Measurements from ENCODE around the gene ADARB2. TPM values are rescaled to one million over a fixed set of nuclear protein-coding genes. Genes with fewer than 3 reads are reported as not detected.

Gene ADARB2
- total and polyA plus RNA-seq, 2 experiments from 2014 or later: 2.0 to 5.0 TPM

DNA sequence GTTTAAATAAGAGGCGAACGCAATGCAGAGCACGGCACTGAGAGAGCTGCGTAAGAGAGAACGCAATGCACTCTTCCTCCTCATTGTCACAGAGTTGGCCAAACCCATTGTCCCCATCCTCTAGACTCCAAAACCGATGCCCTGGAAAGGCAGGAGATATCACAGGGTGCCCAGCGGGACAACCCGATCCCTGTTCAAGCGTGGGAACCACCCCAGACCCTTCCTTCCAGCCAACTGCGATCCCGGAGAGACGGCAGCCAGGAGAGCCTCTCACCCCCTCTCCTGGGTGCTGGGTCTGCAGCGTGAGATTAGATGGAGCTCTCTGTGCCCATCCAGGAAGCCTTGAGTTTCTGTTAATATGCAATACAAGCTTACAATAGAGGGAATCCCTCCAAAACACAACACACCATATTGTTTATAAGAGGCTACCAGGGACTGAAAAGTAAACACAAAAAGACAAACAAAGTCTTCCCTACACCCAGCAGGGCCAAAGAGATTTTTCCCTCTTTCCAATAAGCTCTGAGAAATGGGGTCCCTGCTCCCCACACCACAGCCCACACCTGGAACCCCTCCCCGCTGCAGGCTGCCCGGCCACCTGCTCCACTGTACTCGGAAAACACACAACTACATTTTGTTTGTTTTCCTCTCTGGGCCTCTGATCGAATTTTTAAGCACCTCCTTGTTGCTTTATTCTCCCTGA, 187.6 kb downstream of the ADARB2 start (continued):
- TF ChIP-seq, protein P1, sequence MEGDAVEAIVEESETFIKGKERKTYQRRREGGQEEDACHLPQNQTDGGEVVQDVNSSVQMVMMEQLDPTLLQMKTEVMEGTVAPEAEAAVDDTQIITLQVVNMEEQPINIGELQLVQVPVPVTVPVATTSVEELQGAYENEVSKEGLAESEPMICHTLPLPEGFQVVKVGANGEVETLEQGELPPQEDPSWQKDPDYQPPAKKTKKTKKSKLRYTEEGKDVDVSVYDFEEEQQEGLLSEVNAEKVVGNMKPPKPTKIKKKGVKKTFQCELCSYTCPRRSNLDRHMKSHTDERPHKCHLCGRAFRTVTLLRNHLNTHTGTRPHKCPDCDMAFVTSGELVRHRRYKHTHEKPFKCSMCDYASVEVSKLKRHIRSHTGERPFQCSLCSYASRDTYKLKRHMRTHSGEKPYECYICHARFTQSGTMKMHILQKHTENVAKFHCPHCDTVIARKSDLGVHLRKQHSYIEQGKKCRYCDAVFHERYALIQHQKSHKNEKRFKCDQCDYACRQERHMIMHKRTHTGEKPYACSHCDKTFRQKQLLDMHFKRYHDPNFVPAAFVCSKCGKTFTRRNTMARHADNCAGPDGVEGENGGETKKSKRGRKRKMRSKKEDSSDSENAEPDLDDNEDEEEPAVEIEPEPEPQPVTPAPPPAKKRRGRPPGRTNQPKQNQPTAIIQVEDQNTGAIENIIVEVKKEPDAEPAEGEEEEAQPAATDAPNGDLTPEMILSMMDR (conservative IDR thresholded peaks at IDR 0.05; ENCODE audit: low read depth in 2 of 2): no peak
- no peak for TF ChIP-seq STAT1 (IDR thresholded peaks at IDR 0.05; ENCODE audit: unreplicated experiment)
- TF ChIP-seq EZH2phosphoT487 (IDR thresholded peaks at IDR 0.05; ENCODE audit: unreplicated experiment): no peak

DNA sequence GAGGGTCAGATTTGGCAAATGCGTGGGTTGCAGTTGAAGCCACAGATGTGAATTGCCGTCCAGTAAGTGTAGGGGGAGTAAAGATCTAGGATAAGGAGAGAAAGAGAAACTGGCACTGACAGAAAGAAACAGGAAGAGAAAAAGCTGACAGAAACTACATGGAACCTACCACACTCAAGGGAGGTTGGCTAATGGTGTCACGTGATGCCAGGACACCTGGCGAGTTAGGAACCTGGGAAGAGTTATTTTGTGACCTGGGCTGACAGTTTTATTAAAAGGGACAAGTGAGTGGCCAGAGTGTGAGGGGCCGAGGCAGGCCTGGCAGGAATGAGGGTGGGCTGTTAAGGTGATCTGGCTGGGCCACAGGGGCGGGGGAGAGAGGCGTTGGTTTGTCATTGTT, 188.7 kb downstream of the ADARB2 start:
- no peaks in the 10 kb centered on the region for H3K36me3 ChIP-seq (ENCODE audit: insufficient read depth)
- H3K4me3 ChIP-seq: no peak overlapping the region
- DNase-seq (ENCODE audit: low spot score) (no peak), ATAC-seq (no peak)
- H3K9me2 ChIP-seq (ENCODE audit: insufficient read depth): no peaks in the 10 kb centered on the region
- H3K4me1 Mint-ChIP-seq: peaks cover 9% of the 10 kb centered on the region; the same call in 2 of the 3 replicates
- no peak overlapping the region for H3K4me2 ChIP-seq
- no peak overlapping the region for H3K27ac ChIP-seq (ENCODE audit: low read depth)
- no peaks in the 10 kb centered on the region for H3K79me2 ChIP-seq (replicated peaks; ENCODE audit: insufficient read depth)
- TF ChIP-seq STAT1 (IDR thresholded peaks at IDR 0.05; ENCODE audit: unreplicated experiment) (no peak), NANOG (IDR thresholded peaks at IDR 0.05; ENCODE audit: borderline replicate concordance) (no peak), CREB1 (CRISPR knock-in tag; IDR thresholded peaks at IDR 0.05; ENCODE audit: low read depth) (no peak), ZNF114 (CRISPR knock-in tag; IDR thresholded peaks at IDR 0.05) (no peak), JUNB (IDR thresholded peaks at IDR 0.05; ENCODE audit: unreplicated experiment) (no peak), EZH2 (IDR thresholded peaks at IDR 0.05; ENCODE audit: low read depth, unreplicated experiment) (no peak)
- TF ChIP-seq, protein P2, sequence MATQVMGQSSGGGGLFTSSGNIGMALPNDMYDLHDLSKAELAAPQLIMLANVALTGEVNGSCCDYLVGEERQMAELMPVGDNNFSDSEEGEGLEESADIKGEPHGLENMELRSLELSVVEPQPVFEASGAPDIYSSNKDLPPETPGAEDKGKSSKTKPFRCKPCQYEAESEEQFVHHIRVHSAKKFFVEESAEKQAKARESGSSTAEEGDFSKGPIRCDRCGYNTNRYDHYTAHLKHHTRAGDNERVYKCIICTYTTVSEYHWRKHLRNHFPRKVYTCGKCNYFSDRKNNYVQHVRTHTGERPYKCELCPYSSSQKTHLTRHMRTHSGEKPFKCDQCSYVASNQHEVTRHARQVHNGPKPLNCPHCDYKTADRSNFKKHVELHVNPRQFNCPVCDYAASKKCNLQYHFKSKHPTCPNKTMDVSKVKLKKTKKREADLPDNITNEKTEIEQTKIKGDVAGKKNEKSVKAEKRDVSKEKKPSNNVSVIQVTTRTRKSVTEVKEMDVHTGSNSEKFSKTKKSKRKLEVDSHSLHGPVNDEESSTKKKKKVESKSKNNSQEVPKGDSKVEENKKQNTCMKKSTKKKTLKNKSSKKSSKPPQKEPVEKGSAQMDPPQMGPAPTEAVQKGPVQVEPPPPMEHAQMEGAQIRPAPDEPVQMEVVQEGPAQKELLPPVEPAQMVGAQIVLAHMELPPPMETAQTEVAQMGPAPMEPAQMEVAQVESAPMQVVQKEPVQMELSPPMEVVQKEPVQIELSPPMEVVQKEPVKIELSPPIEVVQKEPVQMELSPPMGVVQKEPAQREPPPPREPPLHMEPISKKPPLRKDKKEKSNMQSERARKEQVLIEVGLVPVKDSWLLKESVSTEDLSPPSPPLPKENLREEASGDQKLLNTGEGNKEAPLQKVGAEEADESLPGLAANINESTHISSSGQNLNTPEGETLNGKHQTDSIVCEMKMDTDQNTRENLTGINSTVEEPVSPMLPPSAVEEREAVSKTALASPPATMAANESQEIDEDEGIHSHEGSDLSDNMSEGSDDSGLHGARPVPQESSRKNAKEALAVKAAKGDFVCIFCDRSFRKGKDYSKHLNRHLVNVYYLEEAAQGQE (IDR thresholded peaks at IDR 0.05; ENCODE audit: unreplicated experiment): no peak
- TF ChIP-seq, protein P3, sequence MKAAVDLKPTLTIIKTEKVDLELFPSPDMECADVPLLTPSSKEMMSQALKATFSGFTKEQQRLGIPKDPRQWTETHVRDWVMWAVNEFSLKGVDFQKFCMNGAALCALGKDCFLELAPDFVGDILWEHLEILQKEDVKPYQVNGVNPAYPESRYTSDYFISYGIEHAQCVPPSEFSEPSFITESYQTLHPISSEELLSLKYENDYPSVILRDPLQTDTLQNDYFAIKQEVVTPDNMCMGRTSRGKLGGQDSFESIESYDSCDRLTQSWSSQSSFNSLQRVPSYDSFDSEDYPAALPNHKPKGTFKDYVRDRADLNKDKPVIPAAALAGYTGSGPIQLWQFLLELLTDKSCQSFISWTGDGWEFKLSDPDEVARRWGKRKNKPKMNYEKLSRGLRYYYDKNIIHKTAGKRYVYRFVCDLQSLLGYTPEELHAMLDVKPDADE (IDR thresholded peaks at IDR 0.05): no peak
- no peak overlapping the region for H3K27ac Mint-ChIP-seq
- no peak overlapping the region for H2AFZ ChIP-seq
- H4K20me1 ChIP-seq (replicated peaks; ENCODE audit: insufficient read depth): no peaks in the 10 kb centered on the region
- H3K27me3 ChIP-seq (ENCODE audit: insufficient read depth): no peaks in the 10 kb centered on the region
- H3F3A ChIP-seq (replicated peaks; ENCODE audit: low read depth): no peaks in the 10 kb centered on the region
- H3K36me3 Mint-ChIP-seq (ENCODE audit: low read depth): peaks cover 8% of the 10 kb centered on the region; the same call in 2 of the 3 replicates
- H3K4me3 Mint-ChIP-seq: no peak overlapping the region
- H3K4me1 ChIP-seq (ENCODE audit: insufficient read depth): no peaks in the 10 kb centered on the region
- peaks cover 11% of the 10 kb centered on the region for H3K9me3 Mint-ChIP-seq
- peaks cover 16% of the 10 kb centered on the region for H3K27me3 Mint-ChIP-seq (ENCODE audit: insufficient read depth, low read depth, poor library complexity)
